ENCODE data around the gene USP1.

DNA sequence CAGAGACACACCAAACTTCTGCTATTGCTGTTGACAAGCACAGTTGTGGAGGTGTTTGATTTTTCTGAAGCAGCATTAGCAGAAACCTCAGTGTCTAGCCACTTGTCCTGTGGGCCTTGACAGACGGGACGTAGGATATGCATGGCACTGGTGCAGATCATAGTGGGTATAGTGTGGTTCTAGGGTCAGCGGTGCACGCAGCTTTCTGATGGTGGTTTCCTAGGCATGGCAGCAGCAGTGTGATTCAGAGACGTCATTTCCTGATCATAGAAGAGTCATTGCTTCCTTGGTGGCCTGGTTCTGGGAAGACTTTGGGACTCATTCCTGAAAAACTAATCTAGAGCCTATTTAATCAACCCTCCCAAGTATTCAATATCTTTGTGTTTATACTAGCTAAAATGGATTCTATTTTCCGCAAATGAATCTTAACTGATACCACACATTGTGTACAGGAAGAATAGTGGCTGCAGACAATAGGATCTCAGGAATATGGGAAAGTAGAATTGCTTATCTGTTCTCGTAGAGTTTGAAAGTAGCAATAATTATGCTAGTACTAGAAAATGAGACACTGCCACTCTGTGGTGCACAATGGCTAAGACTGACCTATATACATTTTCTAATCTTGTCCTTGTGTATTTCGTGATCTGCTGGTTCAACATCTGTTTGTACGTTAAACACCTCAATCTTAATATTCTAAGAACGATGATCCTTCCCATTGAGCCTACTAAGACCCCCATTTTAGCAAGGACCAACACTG is 2.8 kb upstream of the USP1 start:
- TF ChIP-seq, protein P1, sequence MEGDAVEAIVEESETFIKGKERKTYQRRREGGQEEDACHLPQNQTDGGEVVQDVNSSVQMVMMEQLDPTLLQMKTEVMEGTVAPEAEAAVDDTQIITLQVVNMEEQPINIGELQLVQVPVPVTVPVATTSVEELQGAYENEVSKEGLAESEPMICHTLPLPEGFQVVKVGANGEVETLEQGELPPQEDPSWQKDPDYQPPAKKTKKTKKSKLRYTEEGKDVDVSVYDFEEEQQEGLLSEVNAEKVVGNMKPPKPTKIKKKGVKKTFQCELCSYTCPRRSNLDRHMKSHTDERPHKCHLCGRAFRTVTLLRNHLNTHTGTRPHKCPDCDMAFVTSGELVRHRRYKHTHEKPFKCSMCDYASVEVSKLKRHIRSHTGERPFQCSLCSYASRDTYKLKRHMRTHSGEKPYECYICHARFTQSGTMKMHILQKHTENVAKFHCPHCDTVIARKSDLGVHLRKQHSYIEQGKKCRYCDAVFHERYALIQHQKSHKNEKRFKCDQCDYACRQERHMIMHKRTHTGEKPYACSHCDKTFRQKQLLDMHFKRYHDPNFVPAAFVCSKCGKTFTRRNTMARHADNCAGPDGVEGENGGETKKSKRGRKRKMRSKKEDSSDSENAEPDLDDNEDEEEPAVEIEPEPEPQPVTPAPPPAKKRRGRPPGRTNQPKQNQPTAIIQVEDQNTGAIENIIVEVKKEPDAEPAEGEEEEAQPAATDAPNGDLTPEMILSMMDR (conservative IDR thresholded peaks at IDR 0.05) = no peak; the same call in 1 of the 2 replicates
- no peak for TF ChIP-seq ZFX (IDR thresholded peaks at IDR 0.05)

Data from C4-2B (cell line).